Measurements from ENCODE around the gene RGL1.

The RGL1 gene

DNA sequence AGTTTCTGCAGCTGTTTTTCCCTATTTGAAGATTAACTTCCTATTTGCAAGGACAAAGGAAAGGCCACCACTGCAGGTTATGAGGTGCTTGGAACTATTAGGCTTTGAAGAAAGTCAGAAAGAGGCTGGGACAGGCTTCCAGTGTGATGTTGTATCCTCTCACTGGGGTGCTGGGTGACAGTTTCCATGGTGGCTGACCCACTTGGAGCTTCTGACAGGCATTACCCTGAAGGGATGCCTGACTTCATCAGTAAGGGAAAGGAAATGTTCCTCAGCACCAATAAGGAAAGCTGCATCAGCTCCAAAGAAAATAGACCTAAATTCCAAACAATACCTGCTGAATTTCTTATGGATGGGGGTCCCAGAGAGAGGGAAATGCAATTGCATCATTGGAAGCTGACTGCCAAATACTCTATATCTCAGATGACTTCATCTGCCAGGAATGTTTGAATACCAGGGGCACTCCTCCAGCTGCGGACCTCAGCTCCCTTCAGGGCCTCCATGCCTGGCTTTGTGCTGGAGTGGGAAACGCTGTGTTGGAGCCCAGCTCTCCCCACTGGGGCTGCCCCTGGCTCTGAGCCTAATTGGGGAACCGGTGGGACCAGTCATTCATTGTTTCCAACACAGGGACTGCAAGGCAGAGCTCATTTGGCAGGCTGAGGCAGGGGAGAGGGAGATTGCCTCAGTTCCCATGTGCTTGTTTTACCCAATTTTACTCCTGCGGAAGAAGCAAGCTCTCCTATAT, 76.6 kb downstream of the RGL1 start:
- Histone ChIP-seq H3K27ac (no peak overlapping the region), H3K27me3 (replicated peaks) (no peaks in the 10 kb centered on the region), H3K4me3 (ENCODE audit: low read depth, low read length) (no peak overlapping the region), H3K36me3 (replicated peaks) (no peaks in the 10 kb centered on the region)
- TF ChIP-seq, protein P1, sequence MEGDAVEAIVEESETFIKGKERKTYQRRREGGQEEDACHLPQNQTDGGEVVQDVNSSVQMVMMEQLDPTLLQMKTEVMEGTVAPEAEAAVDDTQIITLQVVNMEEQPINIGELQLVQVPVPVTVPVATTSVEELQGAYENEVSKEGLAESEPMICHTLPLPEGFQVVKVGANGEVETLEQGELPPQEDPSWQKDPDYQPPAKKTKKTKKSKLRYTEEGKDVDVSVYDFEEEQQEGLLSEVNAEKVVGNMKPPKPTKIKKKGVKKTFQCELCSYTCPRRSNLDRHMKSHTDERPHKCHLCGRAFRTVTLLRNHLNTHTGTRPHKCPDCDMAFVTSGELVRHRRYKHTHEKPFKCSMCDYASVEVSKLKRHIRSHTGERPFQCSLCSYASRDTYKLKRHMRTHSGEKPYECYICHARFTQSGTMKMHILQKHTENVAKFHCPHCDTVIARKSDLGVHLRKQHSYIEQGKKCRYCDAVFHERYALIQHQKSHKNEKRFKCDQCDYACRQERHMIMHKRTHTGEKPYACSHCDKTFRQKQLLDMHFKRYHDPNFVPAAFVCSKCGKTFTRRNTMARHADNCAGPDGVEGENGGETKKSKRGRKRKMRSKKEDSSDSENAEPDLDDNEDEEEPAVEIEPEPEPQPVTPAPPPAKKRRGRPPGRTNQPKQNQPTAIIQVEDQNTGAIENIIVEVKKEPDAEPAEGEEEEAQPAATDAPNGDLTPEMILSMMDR (IDR thresholded peaks at IDR 0.05; ENCODE audit: low read depth, low read length, missing control alignments): no peak
- in situ Hi-C loops (cut with HindIII; ENCODE audit: low pct_ligation_motif_present, low sequenced_read_pairs): no loop called here
- peak; percentile 78 for DNase-seq

DNA sequence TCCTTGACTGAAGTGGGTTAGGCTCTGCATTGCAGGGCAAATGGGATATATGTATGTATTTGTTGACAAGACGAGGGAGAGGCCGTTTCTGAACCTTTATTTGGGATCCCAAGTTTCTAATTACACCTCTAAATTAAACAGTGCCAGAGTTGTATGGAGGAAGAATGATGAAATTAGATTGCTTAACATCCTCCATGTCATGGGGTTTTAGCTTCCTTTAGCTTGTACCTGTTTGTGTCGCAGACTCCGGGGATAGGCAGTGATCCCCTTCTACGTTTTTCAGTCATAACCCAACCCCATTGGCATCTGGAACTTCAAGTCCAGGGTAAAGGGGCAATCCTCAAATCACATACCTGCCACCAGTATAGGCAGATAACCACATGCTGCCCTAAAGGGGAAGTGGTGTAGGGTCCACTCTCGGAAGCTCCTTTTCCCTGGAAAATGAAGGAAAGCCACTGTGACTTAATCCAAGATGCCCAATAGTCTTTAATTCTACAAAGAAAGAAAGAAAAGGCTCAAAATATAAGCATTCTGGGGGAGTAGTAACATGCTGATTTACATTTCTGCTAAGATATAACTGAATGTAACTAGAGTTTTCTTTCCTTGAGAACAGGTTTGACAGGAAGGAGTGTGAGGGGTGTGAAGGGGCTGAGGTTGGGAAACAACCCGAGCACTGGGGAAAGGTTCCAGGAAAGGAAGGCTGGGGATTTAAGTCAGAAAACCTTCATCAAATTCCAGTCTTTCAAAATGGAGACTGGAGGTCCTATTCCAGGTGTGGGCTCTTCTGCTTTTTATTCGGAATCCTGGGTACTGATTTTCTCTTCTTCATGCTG, 77.6 kb downstream of the RGL1 start:
- TF ChIP-seq, protein P1 (IDR thresholded peaks at IDR 0.05; ENCODE audit: low read depth, low read length, missing control alignments): no peak
- in situ Hi-C loops (cut with HindIII; ENCODE audit: low pct_ligation_motif_present, low sequenced_read_pairs): no loop called here
- Histone ChIP-seq H3K4me3 (ENCODE audit: low read depth, low read length) (no peak overlapping the region), H3K27ac (no peak overlapping the region), H3K27me3 (replicated peaks) (no peaks in the 10 kb centered on the region), H3K36me3 (replicated peaks) (no peaks in the 10 kb centered on the region)
- no peak for DNase-seq

DNA sequence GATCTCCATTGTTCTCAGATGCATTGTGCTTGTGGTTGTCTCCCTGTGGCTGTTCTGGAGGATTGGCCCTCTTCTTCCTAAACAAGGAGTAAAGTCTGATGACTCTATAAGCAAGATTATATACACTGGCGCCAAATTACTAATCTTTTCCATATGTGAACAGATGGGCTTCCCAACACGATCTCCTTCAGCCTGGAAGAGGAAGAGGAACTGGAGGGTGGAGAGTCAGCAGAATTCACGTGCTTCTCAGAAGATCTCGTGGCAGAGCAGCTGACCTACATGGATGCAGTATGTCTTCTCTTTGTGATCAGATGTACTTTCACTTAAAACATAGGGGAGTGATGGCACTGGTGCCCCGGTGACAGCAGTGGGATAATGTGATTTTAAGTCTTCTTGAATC, 78.7 kb downstream of the RGL1 start:
- H3K4me3 ChIP-seq (ENCODE audit: low read depth, low read length): no peak overlapping the region
- in situ Hi-C loops (cut with HindIII; ENCODE audit: low pct_ligation_motif_present, low sequenced_read_pairs): no loop called here
- DNase-seq: no peak
- no peaks in the 10 kb centered on the region for H3K27me3 ChIP-seq (replicated peaks)
- TF ChIP-seq, protein P1 (IDR thresholded peaks at IDR 0.05; ENCODE audit: low read depth, low read length, missing control alignments): no peak
- H3K36me3 ChIP-seq (replicated peaks): no peaks in the 10 kb centered on the region
- no peak overlapping the region for H3K27ac ChIP-seq

DNA sequence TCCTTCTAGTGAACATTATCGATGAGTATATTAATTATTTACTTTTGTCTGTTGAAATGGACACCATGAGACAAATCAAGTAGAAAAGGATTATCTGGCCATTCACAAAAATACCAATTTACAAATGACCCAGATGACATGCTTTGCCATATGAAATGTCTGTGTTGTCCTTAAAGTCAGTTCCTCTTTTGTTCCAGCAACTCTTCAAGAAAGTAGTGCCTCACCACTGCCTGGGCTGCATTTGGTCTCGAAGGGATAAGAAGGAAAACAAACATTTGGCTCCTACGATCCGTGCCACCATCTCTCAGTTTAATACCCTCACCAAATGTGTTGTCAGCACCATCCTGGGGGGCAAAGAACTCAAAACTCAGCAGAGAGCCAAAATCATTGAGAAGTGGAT, 79.6 kb downstream of the RGL1 start:
- in situ Hi-C loops (cut with HindIII; ENCODE audit: low pct_ligation_motif_present, low sequenced_read_pairs): no loop called here
- DNase-seq: no peak
- Histone ChIP-seq H3K27me3 (replicated peaks) (no peaks in the 10 kb centered on the region), H3K36me3 (replicated peaks) (peaks cover 3% of the 10 kb centered on the region), H3K4me3 (ENCODE audit: low read depth, low read length) (no peak overlapping the region), H3K27ac (no peak overlapping the region)
- TF ChIP-seq, protein P1 (IDR thresholded peaks at IDR 0.05; ENCODE audit: low read depth, low read length, missing control alignments): no peak

DNA sequence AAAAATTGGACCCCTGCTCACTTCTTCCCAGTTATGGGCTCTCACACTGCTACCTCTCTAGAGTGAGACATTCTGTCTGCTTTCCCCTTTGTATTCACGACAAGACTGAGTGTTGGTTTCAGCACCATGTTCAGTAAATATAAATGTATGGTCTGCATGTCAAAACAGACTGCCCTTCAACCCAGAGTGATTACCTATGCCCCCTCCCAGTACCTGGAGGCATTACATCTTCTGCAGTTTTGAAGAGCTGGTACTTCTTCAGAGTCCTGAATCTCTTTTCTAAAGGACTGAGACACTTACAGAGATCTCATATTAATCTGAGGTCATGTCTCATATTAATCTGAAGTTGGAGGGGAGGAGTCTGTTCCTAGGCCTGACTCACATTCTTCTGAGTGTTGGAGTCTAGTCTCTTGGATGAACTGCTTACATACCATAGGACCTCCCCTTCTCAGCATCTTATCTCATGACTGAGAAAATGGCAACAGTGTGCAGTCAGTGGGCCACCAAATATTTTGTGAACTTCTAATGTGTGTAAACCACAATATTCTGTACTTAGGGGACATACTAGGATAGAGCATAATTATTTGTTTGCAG, 80.3 kb downstream of the RGL1 start:
- TF ChIP-seq, protein P1 (IDR thresholded peaks at IDR 0.05; ENCODE audit: low read depth, low read length, missing control alignments): no peak
- Histone ChIP-seq H3K4me3 (ENCODE audit: low read depth, low read length) (no peak overlapping the region), H3K27me3 (replicated peaks) (no peaks in the 10 kb centered on the region), H3K36me3 (replicated peaks) (peaks cover 3% of the 10 kb centered on the region), H3K27ac (peak overlapping the region; percentile 24)
- peak; percentile 79 for DNase-seq
- in situ Hi-C loops (cut with HindIII; ENCODE audit: low pct_ligation_motif_present, low sequenced_read_pairs): no loop called here
